Measurements from ENCODE around the gene FHOD1. TPM values are rescaled to one million over a fixed set of nuclear protein-coding genes. Genes with fewer than 3 reads are reported as not detected.

Gene FHOD1
- total and polyA plus RNA-seq, 2 of the 13 experiments (the other 11 are each of a cell fraction or from before 2014, with no cell fraction given) = 20.0 to 20.8 TPM

GRCh38 chr16:67279296-67280089 is 32.2 kb upstream of the FHOD1 start, which contains the start of gene PLEKHG4 (continued):
- TF ChIP-seq E2F5 (CRISPR knock-in tag; conservative IDR thresholded peaks at IDR 0.05) (0 out of 2 replicates have a peak, but pooled peaks have one; percentile 26), ZNF296 (CRISPR knock-in tag; conservative IDR thresholded peaks at IDR 0.05) (peak; percentile 74; the same call in 1 of the 2 replicates), SIX4 (CRISPR knock-in tag; IDR thresholded peaks at IDR 0.05) (no peak), ZNF496 (CRISPR knock-in tag; IDR thresholded peaks at IDR 0.05; ENCODE audit: insufficient replicate concordance) (peak; percentile 16), ARNT2 (CRISPR knock-in tag; IDR thresholded peaks at IDR 0.05; ENCODE audit: low read depth) (peak; percentile 78), ZNF704 (CRISPR knock-in tag; IDR thresholded peaks at IDR 0.05; ENCODE audit: borderline replicate concordance) (peak; percentile 84; the same call in 1 of the 2 replicates), NFYB (CRISPR knock-in tag; IDR thresholded peaks at IDR 0.05) (no peak), ZNF282 (IDR thresholded peaks at IDR 0.05; ENCODE audit: partially characterized antibody) (no peak), ZBTB7B (CRISPR knock-in tag; IDR thresholded peaks at IDR 0.05) (no peak), MAZ (IDR thresholded peaks at IDR 0.05; ENCODE audit: borderline replicate concordance, low read depth, low read length) (peak; percentile 39), MAZ (CRISPR knock-in tag; IDR thresholded peaks at IDR 0.05; ENCODE audit: low read depth) (peak; percentile 85), ZNF335 (CRISPR knock-in tag; IDR thresholded peaks at IDR 0.05) (no peak), ZNF547 (CRISPR knock-in tag; IDR thresholded peaks at IDR 0.05) (peak; percentile 93), NFRKB (IDR thresholded peaks at IDR 0.05) (no peak), NFE2 (CRISPR knock-in tag; IDR thresholded peaks at IDR 0.05) (no peak), ARID5B (CRISPR knock-in tag; IDR thresholded peaks at IDR 0.05) (peak; percentile 22; the same call in 1 of the 2 replicates), ETV6 (CRISPR knock-in tag; conservative IDR thresholded peaks at IDR 0.05) (0 out of 2 replicates have a peak, but pooled peaks have one; percentile 34), HNRNPK (IDR thresholded peaks at IDR 0.05; ENCODE audit: low read depth, low read length, poor library complexity, severe bottlenecking) (peak; percentile 66), MXD1 (CRISPR knock-in tag; IDR thresholded peaks at IDR 0.05) (peak; percentile 78; the same call in 1 of the 2 replicates), TMF1 (CRISPR knock-in tag; IDR thresholded peaks at IDR 0.05; ENCODE audit: low read depth) (peak; percentile 94), HOXA7 (CRISPR knock-in tag; IDR thresholded peaks at IDR 0.05) (no peak), ZBTB7A (CRISPR knock-in tag; IDR thresholded peaks at IDR 0.05) (peak; percentile 53; the same call in 1 of the 2 replicates), ZNF766 (CRISPR knock-in tag; IDR thresholded peaks at IDR 0.05; ENCODE audit: borderline replicate concordance) (peak; percentile 53; the same call in 1 of the 2 replicates), MXI1 (IDR thresholded peaks at IDR 0.05; ENCODE audit: borderline replicate concordance, low read depth, low read length) (peak; percentile 53; the same call in 2 of the 3 replicates)
